Hematopoietic multipotent progenitor cell treated with erythropoietin and hydrocortisone succinate and interleukin-3 and kit ligand, for 4 days (in vitro differentiated cells): ENCODE data around the gene IL3.

ENCODE experiments used
- DNase-seq: peaks from one replicate; pipeline ENCODE4 v3.0.0-alpha.2; 2015

The IL3 gene

GRCh38 chr5:132057498-132058255 is 2.8 kb upstream of the IL3 start:
- no peak for DNase-seq

GRCh38 chr5:132058646-132059042 is 1.8 kb upstream of the IL3 start:
- DNase-seq, result no peak

GRCh38 chr5:132059043-132059695 is 1.3 kb upstream of the IL3 start:
- DNase-seq, result no peak

GRCh38 chr5:132059696-132060500 is 557 bp upstream of the IL3 start:
- DNase-seq, result no peak

- DNase-seq, result peak; percentile 90
Measured at GRCh38 chr5:132063090-132063911, 2.8 kb downstream of the IL3 start.

- DNase-seq, result no peak
Measured at GRCh38 chr5:132064140-132064539, 3.7 kb downstream of the IL3 start.

GRCh38 chr5:132064738-132065331 is 4.4 kb downstream of the IL3 start:
- DNase-seq, result peak; percentile 89

- peak; percentile 85 for DNase-seq
Measured at GRCh38 chr5:132065351-132065937, 5.0 kb downstream of the IL3 start.

GRCh38 chr5:132065951-132066701 is 5.7 kb downstream of the IL3 start:
- DNase-seq, result no peak

- DNase-seq, result no peak
Measured at GRCh38 chr5:132066871-132067270, 6.4 kb downstream of the IL3 start.

GRCh38 chr5:132067451-132067850 is 7.0 kb downstream of the IL3 start:
- no peak for DNase-seq

GRCh38 chr5:132067941-132068808 is 7.7 kb downstream of the IL3 start:
- DNase-seq, result no peak

- DNase-seq, result peak; percentile 63
Measured at GRCh38 chr5:132069561-132069960, 9.1 kb downstream of the IL3 start.

- DNase-seq, result no peak
Measured at GRCh38 chr5:132069994-132070393, 9.5 kb downstream of the IL3 start.

- peak; percentile 59 for DNase-seq
Measured at GRCh38 chr5:132070460-132071337, 10.2 kb downstream of the IL3 start.

- no peak for DNase-seq
Measured at GRCh38 chr5:132071338-132071707, 10.9 kb downstream of the IL3 start.

GRCh38 chr5:132072070-132072469 is 11.6 kb downstream of the IL3 start:
- no peak for DNase-seq

- no peak for DNase-seq
Measured at GRCh38 chr5:132072528-132072927, 12.1 kb downstream of the IL3 start.
